Peyer's patch (tissue), 4 donors: ENCODE measurements around the gene EFCAB14.
"Not testable (repeated sequence)": the region's sequence is repeated elsewhere in the genome, so short reads cannot be mapped to it uniquely, and the experiment has no call there.

ENCODE experiments used
- CTCF ChIP-seq, 6 experiments: fragments of 450-650 bp in 4 of 6; fragments of 200-600 bp in 2 of 6; sonication (generic) in 1 of 6; IDR thresholded peaks; one replicate each; pipeline ENCODE4 v1.5.1; 2017 to 2019; ENCODE audit warnings: antibody characterized with exemption in 6 of 6, mild to moderate bottlenecking in 3 of 6, moderate library complexity in 1 of 6
- POLR2A ChIP-seq, 2 donors: fragments of 450-650 bp; IDR thresholded peaks; one replicate each; pipeline ENCODE4 v1.5.1; 2017; ENCODE audit warnings: antibody characterized with exemption in 2 of 2, mild to moderate bottlenecking in 2 of 2, moderate library complexity in 2 of 2

- TF ChIP-seq CTCF, POLR2A (IDR thresholded peaks at IDR 0.05): not testable (repeated sequence)
Observed at GRCh38 chr1:46662919-46663318, 56.0 kb downstream of the EFCAB14 start.
